OCI-M2 (cell line): ENCODE measurements around the gene PTPRO.

ENCODE experiments used
- DNase-seq: peaks from one replicate; lab custom pipeline; 2025; ENCODE audit not compliant: unreplicated experiment; lab: John Stamatoyannopoulos, UW

PTPRO gene

DNA sequence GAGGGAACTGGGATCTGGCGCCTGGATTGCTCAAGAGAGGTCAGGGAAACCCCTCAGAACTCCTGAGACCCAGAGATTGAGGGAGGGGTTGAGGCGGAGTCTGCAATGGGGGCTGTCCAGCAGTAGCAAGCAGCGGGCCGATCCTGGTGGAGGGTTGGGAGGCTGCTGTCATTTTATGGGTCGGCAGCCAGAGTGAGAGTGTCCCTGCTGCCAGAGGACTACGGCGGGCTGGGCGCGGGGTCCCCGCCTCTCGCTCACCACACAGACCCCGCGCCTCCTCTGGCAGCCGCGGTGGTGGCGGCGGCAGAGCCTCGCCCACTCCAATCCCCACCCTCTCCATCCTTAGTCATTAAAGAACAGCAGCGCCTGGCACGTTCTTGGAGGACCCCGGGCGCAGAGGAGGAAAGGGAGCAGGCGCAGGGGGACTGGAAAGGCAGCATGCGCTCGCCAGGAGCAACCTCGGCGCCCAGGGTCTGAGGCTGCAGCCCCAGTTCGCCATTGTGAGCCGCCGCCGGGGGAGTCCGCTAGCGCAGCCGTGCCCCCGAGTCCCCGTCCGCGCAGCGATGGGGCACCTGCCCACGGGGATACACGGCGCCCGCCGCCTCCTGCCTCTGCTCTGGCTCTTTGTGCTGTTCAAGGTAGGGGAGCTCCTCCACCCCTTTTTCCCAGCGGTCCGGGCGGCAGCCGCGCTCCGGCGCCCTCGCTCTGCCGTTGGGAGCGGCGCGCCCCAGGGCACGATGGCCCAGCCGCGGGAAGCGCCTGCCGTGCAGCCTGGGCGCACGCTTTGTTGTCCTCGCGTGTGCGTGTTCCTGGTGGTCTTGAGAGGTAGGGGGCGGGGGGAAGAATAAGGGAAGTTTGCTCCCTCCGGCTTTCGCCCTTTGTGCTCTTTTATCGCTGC lies at the start of gene PTPRO:
Gene PTPRO (plus strand): TSS at position 345 of the 898 bp plus-strand sequence.
- DNase-seq, result no peak

DNA sequence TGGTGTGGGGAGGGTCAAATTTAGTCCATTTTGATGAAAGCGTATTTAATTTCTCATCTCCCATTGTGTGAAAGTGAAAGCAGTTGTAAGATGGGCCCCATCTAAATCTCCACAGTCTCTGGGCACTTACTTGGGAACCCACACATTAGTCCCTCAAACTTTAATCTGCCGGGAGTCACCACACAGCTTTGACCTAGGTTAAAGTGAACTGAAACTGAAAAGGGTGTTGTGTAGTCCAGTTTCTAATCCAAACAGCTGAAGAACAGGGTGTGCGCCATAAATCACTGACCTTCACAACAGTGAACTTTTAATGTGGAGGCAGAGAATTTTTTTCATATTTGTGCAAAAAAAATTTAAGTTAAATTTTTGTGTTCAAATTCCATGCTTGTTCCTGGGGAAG lies 48.4 kb upstream of the PTPRO start:
- no peak for DNase-seq

DNA sequence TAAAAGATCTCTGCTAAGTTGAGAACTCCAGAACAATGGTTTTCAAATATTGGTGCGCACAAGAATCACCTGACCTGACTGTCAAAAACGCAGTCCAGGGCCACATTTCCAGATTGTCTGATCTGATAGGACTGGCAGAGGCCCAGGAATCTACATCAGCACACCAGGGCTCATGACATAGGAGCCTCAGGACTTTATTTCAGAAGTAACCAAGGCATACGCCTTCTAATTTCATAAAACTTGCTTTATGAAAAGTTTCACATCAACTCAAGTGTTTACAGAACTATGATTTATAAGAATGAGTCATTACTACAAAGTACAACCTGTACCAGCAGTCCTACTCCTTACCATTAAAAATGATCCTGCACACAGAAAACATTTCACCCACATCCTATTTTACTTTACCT lies 47.7 kb upstream of the PTPRO start:
- no peak for DNase-seq

DNA sequence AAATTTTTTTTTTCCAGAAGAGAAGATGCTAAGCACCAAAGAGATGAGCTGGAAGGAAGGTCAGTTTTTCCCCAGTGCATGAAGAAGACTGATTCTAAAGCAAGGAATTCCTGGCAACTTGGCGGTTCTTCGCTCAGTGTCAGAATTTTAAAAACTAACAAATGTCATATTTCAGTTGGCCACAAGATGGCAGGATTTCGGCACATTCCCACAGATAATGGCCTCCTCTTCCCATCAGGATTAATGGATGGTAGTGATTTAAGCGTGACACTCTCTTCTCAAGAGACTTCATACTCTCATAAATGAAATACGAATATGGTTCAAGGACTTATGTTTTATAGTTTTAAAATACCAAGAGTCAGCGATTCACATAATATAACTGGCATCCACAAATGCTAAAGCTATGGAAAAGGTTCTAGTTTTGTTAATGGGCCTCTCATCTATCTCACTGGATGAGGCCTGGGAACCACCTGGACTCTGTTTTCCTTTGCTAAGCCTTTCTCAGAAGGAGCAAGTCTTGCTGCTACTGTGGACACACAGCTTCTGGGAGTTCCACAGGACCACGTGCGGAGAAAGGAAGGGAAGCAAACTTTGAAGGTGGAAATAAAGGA lies 46.1 kb upstream of the PTPRO start:
- DNase-seq, result no peak

DNA sequence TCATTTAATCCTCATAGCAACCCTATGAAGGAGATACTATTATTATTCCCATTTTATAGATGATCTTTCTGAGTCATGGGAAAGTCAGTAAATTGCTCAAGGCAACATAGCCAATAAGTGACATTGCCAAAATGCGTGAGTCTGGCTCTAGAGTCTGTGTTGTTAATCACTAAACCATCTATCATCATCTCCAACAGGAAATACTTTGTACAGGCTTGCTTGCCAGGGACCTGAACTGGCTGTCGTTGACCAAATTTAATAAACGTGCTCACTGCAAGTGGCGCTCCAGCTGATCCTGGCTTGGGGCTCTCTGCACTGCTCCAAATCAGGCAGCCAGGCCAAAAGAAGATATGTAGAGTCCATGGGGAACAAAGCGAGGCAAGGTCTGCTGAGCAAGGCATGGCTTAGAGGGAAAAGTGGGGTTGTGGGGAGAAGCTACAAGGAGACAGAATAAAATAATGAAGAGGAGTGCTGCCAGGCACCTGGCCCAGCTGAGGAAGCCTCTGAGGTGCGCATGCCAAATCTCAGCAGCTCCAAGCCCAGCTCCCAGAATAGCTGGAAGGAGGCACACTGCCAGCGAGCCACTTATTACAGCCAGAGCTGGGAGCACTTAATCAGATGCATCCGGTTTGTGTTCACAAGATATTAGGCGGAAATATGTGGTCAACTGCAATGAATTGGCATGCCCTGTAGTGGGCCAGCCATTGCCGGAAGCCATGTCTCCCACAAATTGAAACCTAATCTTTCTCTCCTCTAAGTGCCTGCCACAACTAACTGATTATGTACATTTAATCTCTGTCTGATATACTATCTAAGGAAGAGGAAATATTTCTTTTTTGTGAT lies 43.3 kb upstream of the PTPRO start:
- no peak for DNase-seq

DNA sequence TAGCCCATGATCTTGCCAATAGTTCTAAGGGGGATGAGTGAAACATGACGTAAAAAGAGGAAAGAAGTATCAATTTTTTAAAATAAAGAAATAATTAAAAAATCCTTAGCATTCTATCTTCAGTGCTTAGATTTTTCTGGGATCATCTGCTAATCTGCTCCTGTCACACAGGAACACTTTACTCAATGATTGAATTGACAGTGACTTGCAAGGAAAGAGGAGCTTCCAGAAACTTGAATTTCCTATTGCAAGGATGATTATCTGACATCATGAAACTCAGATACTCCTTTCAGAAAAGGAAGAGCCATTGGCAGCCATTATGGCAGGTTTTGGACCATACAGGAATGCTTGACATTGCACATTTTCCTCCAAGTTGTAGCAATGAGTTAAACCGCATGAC lies 41.4 kb upstream of the PTPRO start:
- DNase-seq, result no peak

DNA sequence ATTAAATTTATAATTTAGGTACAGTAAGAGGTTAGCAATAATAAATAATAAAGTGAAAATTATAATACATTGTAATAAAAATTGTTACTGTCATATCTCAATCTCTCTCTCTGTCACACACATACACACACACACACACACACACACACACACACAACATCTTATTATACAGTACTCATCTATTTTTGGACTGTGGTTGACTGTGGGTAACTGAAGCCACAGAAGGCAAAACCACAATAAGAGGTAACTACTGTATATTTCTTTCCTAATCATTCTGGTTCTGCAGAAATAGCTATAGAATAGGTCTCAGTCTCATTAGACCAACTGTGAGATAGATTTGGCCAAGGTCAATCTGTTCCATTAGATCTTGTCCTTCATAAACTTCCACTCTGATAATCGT lies 33.1 kb upstream of the PTPRO start:
- no peak for DNase-seq

DNA sequence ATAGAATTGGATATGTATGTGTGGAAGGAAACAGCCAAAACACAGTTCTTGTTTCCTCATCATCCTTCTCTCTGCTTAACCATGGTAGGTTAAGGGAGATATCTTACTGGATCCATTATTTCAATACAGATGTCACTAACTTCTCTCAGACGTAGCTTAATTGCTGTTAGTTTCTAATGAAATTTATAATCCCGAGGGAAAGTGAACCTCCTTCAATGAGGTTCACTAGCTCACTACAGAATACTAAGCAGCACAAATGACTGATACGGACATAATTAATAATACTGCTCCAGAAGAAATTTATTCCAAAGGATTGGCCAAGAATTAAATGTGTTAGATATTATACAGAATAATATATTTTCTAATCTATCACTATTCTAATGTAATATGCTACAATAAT lies 28.6 kb upstream of the PTPRO start:
- DNase-seq, result no peak

DNA sequence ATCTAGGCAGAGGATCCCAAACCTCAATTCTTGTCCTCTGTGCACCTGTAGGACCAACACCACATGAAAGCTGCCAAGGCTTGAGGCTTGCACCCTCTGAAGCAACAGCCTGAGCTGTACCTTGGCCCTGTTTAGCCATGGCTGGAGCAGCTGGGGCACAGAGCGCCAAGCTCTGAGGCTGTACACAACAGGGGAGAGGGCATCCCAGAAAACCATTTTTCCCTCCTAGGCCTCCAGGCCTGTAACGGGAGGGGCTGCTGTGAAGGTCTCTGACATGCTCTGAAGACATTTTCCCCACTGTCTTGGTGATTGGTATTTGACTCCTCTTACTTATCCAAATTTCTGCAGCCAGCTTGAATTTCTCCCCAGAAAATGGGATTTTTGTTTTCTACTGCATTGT lies 22.4 kb upstream of the PTPRO start:
- DNase-seq, result no peak

DNA sequence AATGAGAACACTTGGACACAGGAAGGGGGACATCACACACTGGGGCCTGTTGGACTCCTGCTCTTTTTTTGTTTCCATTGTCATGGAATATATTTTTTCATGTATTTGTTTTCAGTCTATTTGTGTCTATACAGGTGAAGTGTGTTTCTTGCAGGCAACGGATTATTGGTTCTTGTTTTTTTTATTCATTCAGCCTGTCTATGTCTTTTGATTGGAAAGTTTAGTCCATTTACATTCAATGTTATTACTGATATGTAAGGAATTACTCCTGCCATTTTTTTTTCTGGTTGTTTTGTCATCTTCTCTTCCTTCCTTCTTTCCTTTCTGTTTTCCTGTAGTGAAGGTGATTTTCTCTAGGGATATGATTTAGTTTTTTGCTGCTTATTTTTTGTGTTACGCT lies 18.0 kb upstream of the PTPRO start:
- no peak for DNase-seq

DNA sequence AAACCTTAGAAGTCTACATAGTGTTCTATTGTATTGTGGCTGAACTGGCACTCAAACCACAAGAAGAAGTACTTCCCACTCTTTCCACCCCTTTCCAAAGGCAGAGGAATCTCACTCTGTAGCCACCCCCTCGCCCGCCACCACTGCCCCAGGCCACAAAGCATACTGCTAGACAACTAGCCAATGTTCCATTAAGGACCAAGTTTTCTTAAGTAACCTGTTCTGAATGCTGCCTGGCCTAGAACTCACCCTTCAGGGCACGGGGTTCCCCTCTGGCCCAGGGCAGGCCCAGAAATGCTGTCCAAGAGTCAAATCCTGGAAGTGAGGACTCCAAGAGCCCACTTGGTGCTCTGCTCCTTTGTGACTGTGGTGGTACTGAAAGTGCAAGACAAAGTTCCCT lies 15.7 kb upstream of the PTPRO start:
- DNase-seq, result no peak

DNA sequence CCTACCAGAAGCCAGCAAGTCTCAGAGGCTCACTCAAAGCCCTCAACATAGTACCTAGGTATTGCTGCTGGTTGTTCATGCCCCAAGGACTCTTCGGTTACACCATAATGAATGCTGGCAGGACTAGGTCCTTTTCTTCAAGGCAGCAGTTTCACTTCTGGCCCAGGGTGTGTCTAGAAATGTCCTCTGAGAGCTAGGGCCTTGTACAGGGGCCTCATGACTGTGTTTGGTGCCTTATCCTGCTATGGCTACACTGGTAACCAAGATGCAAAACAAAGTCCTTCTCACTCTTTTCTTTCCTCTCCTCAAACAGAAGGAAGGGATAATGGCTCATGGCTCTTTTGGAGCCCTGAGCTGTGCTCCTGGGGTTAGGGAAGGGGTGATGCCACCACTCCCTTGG lies 15.2 kb upstream of the PTPRO start:
- DNase-seq, result no peak

DNA sequence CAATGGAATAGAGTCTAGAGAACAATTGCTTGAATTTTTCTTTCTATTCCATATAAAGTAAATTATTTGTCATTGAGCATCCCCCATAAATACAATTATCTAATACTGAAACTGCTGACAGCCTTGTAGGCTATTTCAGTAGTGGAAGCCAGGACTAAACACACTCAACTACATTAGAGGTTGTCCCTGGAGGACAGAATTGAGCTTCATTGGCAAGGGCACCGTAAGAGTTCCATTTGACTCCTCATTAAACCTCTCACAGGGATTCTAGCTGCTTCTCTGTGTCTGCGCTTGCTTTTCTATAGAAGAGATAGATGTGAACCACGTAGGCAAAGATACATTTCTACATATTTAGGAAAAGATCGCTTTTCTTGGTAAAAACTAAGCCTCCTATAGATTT lies 3.5 kb upstream of the PTPRO start:
- no peak for DNase-seq

DNA sequence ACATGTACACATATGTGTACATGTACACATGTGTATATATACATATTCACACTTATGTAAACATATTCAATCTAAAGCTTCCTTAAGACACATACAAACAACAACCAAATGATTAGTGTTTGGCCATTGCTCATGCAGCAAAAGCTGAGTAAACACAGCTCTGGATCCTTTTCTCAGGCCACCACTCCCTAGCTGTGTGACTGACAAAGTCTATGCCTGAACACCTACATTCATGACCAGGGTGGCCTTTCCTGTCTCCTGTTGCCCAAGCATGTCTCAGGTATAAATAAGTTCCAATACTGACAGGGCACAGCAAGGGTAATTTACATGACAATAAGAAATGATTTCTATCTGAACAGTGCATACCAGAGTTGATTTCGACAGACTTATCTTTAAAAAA lies 1.4 kb upstream of the PTPRO start:
- no peak for DNase-seq

DNA sequence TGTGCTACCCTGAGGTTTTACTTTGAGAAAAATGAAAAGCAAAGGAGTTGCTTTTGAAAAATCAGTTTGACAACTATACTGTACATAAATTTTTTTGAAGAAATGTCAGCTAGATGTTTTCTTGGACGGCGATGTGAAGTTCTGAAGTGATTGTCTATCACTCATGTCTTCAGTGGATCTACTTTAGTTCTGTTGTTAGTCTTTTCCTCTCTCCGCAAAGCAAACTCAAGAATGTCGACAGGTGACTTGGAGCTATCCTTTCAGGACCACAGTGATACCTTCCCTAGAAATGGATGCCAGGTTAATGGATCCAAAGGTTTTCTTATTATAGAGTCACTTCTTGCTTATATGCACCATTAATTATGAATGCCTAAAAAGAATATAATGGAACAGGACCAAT lies 1.2 kb downstream of the PTPRO start:
- DNase-seq, result no peak

DNA sequence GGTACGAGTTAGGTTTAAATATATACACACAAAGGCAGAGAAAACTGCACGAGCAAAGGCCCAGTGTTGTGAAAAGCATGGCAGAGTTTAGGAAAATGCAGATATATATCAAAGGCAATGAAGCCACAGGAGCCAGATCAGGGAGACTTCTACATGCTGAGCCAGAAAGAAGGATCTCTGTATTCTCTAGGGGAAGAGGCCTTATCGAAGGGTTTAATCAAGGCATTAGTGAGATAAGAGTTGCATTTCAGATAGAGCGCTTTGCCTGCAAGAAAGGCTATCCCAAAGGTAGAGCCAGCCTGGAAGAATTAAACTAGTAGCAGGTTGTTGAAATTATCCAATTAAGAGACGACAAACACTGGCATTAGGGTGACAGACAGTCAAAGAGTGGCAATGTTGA lies 7.6 kb downstream of the PTPRO start:
- no peak for DNase-seq

DNA sequence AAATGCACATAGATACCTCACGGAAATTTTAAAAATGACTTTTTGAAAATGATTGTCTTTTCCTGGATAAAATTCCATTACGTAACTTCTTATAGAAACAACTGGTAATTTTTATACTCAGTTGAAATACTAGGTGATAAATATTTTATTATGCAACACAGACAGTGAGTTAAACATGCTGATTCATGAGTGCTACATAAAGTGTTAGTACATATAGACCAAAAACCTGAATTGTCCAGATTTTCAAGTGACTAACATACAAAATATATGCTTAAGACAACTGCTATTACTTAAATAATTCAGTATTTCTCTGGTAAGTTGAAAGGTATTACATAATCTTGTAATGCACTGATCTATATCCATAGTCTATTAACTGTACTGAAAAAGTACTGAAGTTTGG lies 11.9 kb downstream of the PTPRO start:
- no peak for DNase-seq

DNA sequence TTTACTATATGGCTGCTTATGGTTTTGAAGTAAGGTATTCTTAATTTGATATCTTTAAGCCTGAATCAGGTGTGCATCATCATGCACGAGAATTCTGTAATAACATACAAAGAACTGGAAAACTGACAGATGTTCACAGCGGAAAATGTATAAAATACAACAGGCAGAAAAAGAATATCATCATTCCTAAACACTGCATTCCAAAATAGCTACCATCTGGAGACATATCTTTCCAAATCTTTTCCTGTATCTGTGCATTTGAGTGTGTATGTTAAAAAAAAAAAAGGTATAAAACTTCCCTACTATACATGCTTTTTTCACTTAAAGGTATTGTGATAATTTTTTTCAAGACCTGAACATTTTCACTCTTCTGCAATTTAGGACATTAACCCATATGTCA lies 13.7 kb downstream of the PTPRO start:
- DNase-seq, result no peak

DNA sequence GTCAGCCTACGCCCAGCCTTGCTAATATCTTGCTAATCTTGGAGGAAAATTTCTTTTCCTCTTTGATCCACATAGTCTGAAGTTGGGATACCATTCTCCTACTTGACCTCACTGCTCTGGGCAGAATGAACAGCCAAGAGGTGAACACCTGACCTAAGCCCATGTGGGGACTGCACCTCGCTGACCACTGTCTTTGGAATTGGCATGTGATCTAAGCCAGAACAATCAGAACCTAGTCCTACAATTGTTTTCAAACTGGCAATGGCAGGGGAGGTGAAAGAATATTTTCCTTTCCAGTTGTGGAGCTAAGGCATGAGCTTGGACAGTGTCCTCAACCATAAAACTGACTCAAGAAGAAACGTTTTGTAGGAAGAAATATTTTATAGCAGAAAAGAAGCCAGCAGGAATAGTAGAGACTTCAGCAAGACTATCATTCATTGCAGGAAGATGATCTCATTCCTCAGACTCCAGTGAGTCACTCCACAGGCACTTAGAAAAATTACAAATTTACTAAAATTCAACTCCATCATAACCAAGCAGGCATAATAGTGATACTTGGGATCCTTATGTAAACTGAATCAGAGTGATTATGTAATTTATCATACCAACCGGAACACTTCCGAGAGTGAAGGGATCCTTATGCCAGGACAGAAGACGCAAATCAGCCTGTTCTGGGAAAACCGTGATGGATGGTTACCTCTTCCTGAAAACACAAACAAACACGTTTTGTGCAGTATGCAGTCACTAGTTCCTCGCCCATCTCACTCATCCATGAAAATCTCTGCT lies 14.7 kb downstream of the PTPRO start:
- DNase-seq, result no peak

DNA sequence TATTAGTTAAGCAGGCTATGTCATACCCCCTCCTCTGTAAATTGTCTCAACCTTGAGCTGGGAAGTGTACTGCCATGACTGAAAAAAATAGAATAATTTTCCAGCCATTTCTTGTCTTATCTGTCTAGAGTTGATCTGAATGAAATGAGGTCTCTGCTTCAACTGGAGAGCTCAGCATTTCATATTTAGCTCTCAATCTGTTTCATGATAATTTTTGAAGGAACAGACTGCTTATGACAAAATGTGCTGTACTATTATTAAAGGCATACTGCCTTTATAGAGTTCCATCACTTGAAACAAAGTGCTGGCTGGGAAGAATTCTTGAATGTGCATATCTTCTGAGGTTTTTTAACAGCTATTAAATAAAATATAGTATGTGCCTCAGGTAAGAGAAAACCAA lies 19.1 kb downstream of the PTPRO start:
- no peak for DNase-seq

DNA sequence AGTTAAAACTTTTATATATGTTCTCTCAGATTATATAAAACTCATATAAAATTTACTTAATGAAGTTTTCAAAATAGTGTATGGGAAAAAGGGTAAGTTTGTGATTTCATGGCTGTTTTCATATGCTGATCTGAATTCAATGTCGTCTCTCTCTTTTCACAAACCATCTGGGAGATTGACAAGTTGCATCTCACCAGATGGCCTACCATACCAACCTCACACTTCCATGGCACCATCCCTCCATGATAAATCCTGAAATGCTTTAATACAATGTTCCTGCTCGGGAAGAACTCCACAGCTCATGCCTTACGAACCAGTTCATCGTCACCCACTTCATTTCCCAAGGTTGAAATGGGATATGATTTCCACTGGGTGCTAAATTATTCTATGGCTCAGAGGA lies 22.3 kb downstream of the PTPRO start:
- no peak for DNase-seq
